Neural progenitor cell (in vitro differentiated cells): ENCODE results near the gene PDE11A. TPM values are rescaled to one million over a fixed set of nuclear protein-coding genes. Genes with fewer than 3 reads are reported as not detected.

Experiments used
- DNase-seq: peaks from one replicate; pipeline ENCODE4 v3.0.0-alpha.2; 2016; ENCODE audit warnings: low spot score
- H2AFZ ChIP-seq: fragments of 200-600 bp; sonication (generic); replicated peaks from 2 replicates; pipeline ENCODE4 v1.6.1; 2016; ENCODE audit warnings: antibody characterized with exemption
- H3F3A ChIP-seq: fragments of 200-600 bp; sonication (generic); 2 replicates; pipeline ENCODE4 v1.6.1; 2016; ENCODE audit warnings: antibody characterized with exemption, low read depth
- H3K27ac ChIP-seq: fragments of 200-600 bp; sonication (generic); 2 replicates; pipeline ENCODE4 v1.5.1; 2016; ENCODE audit warnings: mild to moderate bottlenecking
- H3K27me3 ChIP-seq: fragments of 200-600 bp; sonication (generic); 2 replicates; pipeline ENCODE4 v1.6.1; 2016; ENCODE audit warnings: mild to moderate bottlenecking, moderate library complexity
- H3K36me3 ChIP-seq: fragments of 200-600 bp; sonication (generic); 2 replicates; pipeline ENCODE4 v1.5.1; 2016
- H3K4me1 ChIP-seq: fragments of 200-600 bp; sonication (generic); 2 replicates; pipeline ENCODE4 v1.6.1; 2016; ENCODE audit warnings: mixed run types
- H3K4me2 ChIP-seq: fragments of 200-600 bp; sonication (generic); 2 replicates; pipeline ENCODE4 v1.6.1; 2016
- H3K4me3 ChIP-seq: fragments of 200-600 bp; sonication (generic); 2 replicates; pipeline ENCODE4 v1.5.1; 2016
- H3K79me2 ChIP-seq: fragments of 200-600 bp; sonication (generic); 2 replicates; pipeline ENCODE4 v1.6.1; 2016; ENCODE audit warnings: low read depth
- H3K9ac ChIP-seq: fragments of 200-600 bp; sonication (generic); 2 replicates; pipeline ENCODE4 v1.6.1; 2016
- H3K9me3 ChIP-seq: fragments of 200-600 bp; sonication (generic); 2 replicates; pipeline ENCODE4 v1.5.1; 2016; ENCODE audit warnings: low read depth
- H4K20me1 ChIP-seq: fragments of 200-600 bp; sonication (generic); 2 replicates; pipeline ENCODE4 v1.6.1; 2016; ENCODE audit warnings: low read depth
- H3K27ac Mint-ChIP-seq: 3 replicates; pipeline ENCODE4 v1.8.0; 2021; ENCODE audit warnings: mixed read lengths
- H3K27me3 Mint-ChIP-seq: 2 replicates; pipeline ENCODE4 v1.8.0; 2022; ENCODE audit warnings: low read depth, mild to moderate bottlenecking, inconsistent platforms, moderate library complexity, mixed read lengths; ENCODE audit not compliant: insufficient read depth
- H3K36me3 Mint-ChIP-seq: 3 replicates; pipeline ENCODE4 v1.8.0; 2021; ENCODE audit warnings: mixed read lengths
- H3K4me1 Mint-ChIP-seq: 3 replicates; pipeline ENCODE4 v1.8.0; 2021; ENCODE audit warnings: mixed read lengths
- H3K4me3 Mint-ChIP-seq: 3 replicates; pipeline ENCODE4 v1.8.0; 2021; ENCODE audit warnings: mild to moderate bottlenecking, moderate library complexity, mixed read lengths
- H3K9me3 Mint-ChIP-seq: 3 replicates; pipeline ENCODE4 v1.8.0; 2020; ENCODE audit warnings: mixed read lengths
- EZH2 ChIP-seq: fragments of 200-600 bp; sonication (generic); IDR thresholded peaks from 2 replicates; pipeline ENCODE4 v1.6.1; 2017; ENCODE audit warnings: antibody characterized with exemption, mild to moderate bottlenecking, moderate library complexity
- EZH2phosphoT487 ChIP-seq: fragments of 200-600 bp; sonication (generic); IDR thresholded peaks from 2 replicates; pipeline ENCODE4 v1.6.1; 2017; ENCODE audit warnings: antibody characterized with exemption
- total RNA-seq: library from RNA; depleted of rRNA; stranded (reverse); fragments of >200 nt; gene quantifications from 2 replicates; pipeline ENCODE4 v1.2.3, GENCODE V29; 2015; ENCODE audit warnings: low replicate concordance
- TF ChIP-seq, protein P1 (sequence below): fragments of 200-600 bp; sonication (generic); IDR thresholded peaks from 2 replicates; pipeline ENCODE4 v1.5.1; 2017; ENCODE audit warnings: antibody characterized with exemption, mild to moderate bottlenecking

Gene PDE11A
- total RNA-seq, 1 donor from 2014 or later = 0.13 TPM

DNA sequence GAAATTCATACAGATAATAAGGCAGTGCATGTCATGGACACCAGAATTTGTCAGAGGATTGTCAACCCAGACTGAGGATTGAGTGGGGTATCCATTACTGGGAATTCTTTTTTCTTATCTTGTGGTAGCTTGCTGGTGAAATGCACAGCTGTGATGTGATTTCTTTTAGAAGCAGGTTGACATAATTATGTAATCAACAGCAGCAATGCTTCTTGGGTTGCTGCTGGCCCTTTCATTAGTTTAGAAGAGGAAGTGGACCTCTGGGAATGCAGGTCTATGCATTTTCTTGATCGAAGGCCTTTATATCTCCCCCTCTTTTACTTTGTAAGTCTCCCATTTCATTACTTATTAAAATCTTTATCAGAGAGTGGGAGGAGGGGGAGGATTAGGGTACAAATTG, 360.1 kb downstream of the PDE11A start:
- Mint-ChIP-seq H3K27ac (no peak overlapping the region), H3K9me3 (no peaks in the 10 kb centered on the region), H3K36me3 (no peaks in the 10 kb centered on the region), H3K4me3 (no peak overlapping the region), H3K27me3 (peaks cover 2% of the 10 kb centered on the region), H3K4me1 (peaks cover 18% of the 10 kb centered on the region)
- Histone ChIP-seq H2AFZ (no peak overlapping the region), H3K27ac (no peak overlapping the region), H3K79me2 (no peaks in the 10 kb centered on the region), H3K36me3 (no peaks in the 10 kb centered on the region), H3K4me2 (no peak overlapping the region), H3K27me3 (no peaks in the 10 kb centered on the region), H3F3A (no peaks in the 10 kb centered on the region), H3K9me3 (no peaks in the 10 kb centered on the region), H4K20me1 (no peaks in the 10 kb centered on the region), H3K9ac (no peak overlapping the region), H3K4me1 (peaks cover 3% of the 10 kb centered on the region), H3K4me3 (no peak overlapping the region)
- DNase-seq = no peak
- no peak for TF ChIP-seq EZH2
- TF ChIP-seq, protein P1, sequence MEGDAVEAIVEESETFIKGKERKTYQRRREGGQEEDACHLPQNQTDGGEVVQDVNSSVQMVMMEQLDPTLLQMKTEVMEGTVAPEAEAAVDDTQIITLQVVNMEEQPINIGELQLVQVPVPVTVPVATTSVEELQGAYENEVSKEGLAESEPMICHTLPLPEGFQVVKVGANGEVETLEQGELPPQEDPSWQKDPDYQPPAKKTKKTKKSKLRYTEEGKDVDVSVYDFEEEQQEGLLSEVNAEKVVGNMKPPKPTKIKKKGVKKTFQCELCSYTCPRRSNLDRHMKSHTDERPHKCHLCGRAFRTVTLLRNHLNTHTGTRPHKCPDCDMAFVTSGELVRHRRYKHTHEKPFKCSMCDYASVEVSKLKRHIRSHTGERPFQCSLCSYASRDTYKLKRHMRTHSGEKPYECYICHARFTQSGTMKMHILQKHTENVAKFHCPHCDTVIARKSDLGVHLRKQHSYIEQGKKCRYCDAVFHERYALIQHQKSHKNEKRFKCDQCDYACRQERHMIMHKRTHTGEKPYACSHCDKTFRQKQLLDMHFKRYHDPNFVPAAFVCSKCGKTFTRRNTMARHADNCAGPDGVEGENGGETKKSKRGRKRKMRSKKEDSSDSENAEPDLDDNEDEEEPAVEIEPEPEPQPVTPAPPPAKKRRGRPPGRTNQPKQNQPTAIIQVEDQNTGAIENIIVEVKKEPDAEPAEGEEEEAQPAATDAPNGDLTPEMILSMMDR = no peak
- no peak for TF ChIP-seq EZH2phosphoT487

DNA sequence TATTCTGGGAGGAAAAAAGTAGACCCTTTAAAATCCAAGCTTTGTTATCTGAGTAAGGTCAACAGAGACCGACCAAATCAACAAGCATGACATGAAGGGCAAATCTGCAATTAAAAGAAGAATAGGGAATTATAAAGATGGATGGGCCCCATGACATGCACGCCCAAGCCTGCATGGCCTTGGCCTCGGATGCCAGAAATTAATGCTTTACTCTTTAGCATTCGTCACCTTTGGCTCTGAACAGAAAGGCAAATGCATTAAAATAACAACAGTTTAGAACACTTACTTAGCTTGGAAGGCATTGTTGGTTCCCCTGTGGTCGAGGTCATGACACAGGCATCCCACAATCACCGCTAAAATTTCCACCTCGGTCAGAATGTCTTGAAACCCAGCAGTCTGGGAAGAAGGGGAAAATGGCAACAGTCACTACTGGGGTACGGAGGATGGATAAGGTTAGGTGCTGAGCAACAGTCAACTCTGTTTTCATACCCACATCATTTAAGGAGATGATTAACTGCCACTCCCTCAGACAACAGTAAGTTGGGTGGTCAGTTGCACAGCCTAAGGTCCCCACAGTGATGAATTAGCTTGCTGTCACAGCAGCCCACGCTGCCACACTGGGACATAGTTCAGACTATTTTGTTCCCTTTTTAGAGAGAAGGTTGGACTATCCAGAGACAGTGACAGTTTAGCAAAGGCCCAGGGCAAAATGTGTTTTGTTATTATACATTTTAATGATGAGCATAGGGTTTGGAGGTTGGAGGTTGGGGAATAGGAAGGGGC, 360.9 kb downstream of the PDE11A start:
- no peak overlapping the region for H3K4me3 ChIP-seq
- H3K27me3 Mint-ChIP-seq = peaks cover 2% of the 10 kb centered on the region
- H3K36me3 ChIP-seq = no peaks in the 10 kb centered on the region
- H3K27ac Mint-ChIP-seq = no peak overlapping the region
- no peaks in the 10 kb centered on the region for H4K20me1 ChIP-seq
- H3K36me3 Mint-ChIP-seq = no peaks in the 10 kb centered on the region
- peaks cover 3% of the 10 kb centered on the region for H3K4me1 ChIP-seq
- H3K9ac ChIP-seq = no peak overlapping the region
- no peaks in the 10 kb centered on the region for H3K9me3 Mint-ChIP-seq
- peaks cover 7% of the 10 kb centered on the region for H3K27me3 ChIP-seq
- H3K27ac ChIP-seq = no peak overlapping the region
- no peaks in the 10 kb centered on the region for H3K79me2 ChIP-seq
- TF ChIP-seq, protein P1 = no peak
- TF ChIP-seq EZH2phosphoT487 = no peak
- TF ChIP-seq EZH2 = no peak
- H3K9me3 ChIP-seq = no peaks in the 10 kb centered on the region
- H3K4me3 Mint-ChIP-seq = no peak overlapping the region
- no peak overlapping the region for H3K4me2 ChIP-seq
- no peaks in the 10 kb centered on the region for H3F3A ChIP-seq
- no peak overlapping the region for H2AFZ ChIP-seq
- DNase-seq = no peak
- H3K4me1 Mint-ChIP-seq = peaks cover 18% of the 10 kb centered on the region

DNA sequence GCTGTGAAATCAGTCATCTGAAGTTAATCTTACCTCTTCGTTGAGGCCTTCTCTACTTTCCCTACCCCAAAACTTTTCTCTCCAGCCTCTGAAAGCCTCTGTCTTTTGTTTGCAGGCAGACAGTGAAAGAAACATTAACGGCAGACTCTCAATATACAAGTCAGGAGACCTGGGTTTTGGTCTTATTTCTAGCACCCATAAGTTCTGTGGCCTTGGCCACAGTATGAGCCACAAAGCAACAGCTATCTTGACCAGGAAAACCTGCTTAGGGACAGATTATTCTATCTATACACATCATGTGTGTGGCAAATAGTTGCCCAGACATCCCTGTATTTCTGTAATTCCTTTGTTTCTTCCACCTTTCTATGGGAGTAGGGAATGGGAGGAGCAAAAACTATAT, 361.7 kb downstream of the PDE11A start:
- Histone ChIP-seq H3K9ac (no peak overlapping the region), H3K27me3 (peaks cover 15% of the 10 kb centered on the region), H3K36me3 (no peaks in the 10 kb centered on the region), H3K9me3 (no peaks in the 10 kb centered on the region), H3F3A (no peaks in the 10 kb centered on the region), H3K4me3 (no peak overlapping the region), H2AFZ (no peak overlapping the region), H4K20me1 (no peaks in the 10 kb centered on the region), H3K27ac (no peak overlapping the region), H3K79me2 (no peaks in the 10 kb centered on the region), H3K4me1 (peaks cover 3% of the 10 kb centered on the region), H3K4me2 (no peak overlapping the region)
- H3K9me3 Mint-ChIP-seq = no peaks in the 10 kb centered on the region
- TF ChIP-seq EZH2phosphoT487 = no peak
- TF ChIP-seq, protein P1 = no peak
- TF ChIP-seq EZH2 = no peak
- peaks cover 2% of the 10 kb centered on the region for H3K27me3 Mint-ChIP-seq
- no peak for DNase-seq
- no peak overlapping the region for H3K27ac Mint-ChIP-seq
- no peak overlapping the region for H3K4me3 Mint-ChIP-seq
- H3K36me3 Mint-ChIP-seq = no peaks in the 10 kb centered on the region
- peaks cover 18% of the 10 kb centered on the region for H3K4me1 Mint-ChIP-seq
